ENCODE results near the gene GPR150.

DNA sequence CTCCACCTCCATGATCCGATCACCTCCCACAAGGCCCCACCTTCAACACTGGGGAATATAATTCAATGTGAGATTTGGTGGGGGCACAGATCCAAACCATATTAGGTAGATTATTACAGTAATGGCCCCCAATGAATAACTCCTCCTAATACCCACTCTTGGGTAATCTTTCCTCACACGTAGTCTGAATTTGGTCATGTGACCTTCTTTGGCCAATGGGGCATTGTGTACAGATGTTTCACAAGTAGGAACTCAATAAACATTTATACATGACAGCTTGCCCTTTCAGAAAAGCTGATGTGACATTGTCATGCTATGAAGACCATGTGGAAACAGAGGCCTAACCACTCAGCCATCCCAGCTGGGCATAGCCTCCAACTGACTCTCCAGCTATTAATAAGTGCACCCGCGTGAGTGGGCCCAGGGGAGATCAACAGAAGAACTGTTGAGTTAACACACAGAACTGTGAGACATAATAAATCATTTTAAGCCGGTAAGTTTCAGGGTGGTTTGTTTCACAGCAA is 10.6 kb downstream of the GPR150 start:
- TF ChIP-seq POLR2A (IDR thresholded peaks at IDR 0.05; ENCODE audit: low read depth, low read length) (no peak), RCOR1 (conservative IDR thresholded peaks at IDR 0.05; ENCODE audit: low read depth, low read length) (no peak), SREBF2 (IDR thresholded peaks at IDR 0.05; ENCODE audit: low read length) (no peak), SUZ12 (IDR thresholded peaks at IDR 0.05; ENCODE audit: unreplicated experiment) (no peak), EGR1 (IDR thresholded peaks at IDR 0.05; ENCODE audit: borderline replicate concordance in 1 of 2, low read depth in 2 of 2, low read length in 2 of 2) (no peak), MTA3 (IDR thresholded peaks at IDR 0.05; ENCODE audit: borderline replicate concordance, low read length) (no peak), SMAD1 (IDR thresholded peaks at IDR 0.05; ENCODE audit: low read depth, partially characterized antibody) (no peak), POLR2AphosphoS5 (IDR thresholded peaks at IDR 0.05; ENCODE audit: low read length) (no peak), BHLHE40 (IDR thresholded peaks at IDR 0.05; ENCODE audit: borderline replicate concordance in 1 of 2, low read depth in 2 of 2, low read length in 1 of 2) (no peak), HDAC2 (IDR thresholded peaks at IDR 0.05) (no peak)

Measured in GM12878 (cell line).